HEK293 (cell line): Measurements from ENCODE around the gene CFAP157.
A peak's percentile ranks its signal among the peaks of the same experiment; 100 is the strongest.

ENCODE experiments used
- CTCF ChIA-PET: fragments of 350-600 bp; formaldehyde crosslinking; extraction: SDS; loops from one replicate; lab custom pipeline; 2021; ENCODE audit warnings: antibody characterized with exemption; lab: Yijun Ruan, JAX
- POLR2A ChIA-PET: fragments of 300-600 bp; formaldehyde crosslinking; extraction: SDS; loops from one replicate; lab custom pipeline; 2020; ENCODE audit warnings: antibody characterized with exemption, inconsistent platforms; lab: Yijun Ruan, JAX
- H3K27ac ChIP-seq: fragments of 200-500 bp; sonication (Bioruptor generic); 2 replicates; pipeline ENCODE4 v1.5.1; 2014; ENCODE audit warnings: low read depth, low read length, control low read depth, inconsistent platforms; ENCODE audit errors: extremely low read depth
- H3K36me3 ChIP-seq, 2 experiments: fragments of 200-500 bp in 1 of 2; sonication (Bioruptor generic) in 1 of 2; 1 replicate in 1 of 2; 2 replicates in 1 of 2; pipeline ENCODE4 v1.5.1; 2014 to 2017; ENCODE audit warnings: inconsistent platforms in 2 of 2, low read length in 2 of 2; ENCODE audit not compliant: control insufficient read depth in 2 of 2, insufficient read depth in 1 of 2
- H3K4me1 ChIP-seq: fragments of 200-500 bp; sonication (Bioruptor generic); 2 replicates; pipeline ENCODE4 v1.5.1; 2014; ENCODE audit warnings: mild to moderate bottlenecking, low read length, inconsistent platforms; ENCODE audit not compliant: control insufficient read depth, insufficient read depth
- H3K4me3 ChIP-seq: 2 replicates; pipeline ENCODE4 v1.5.1; 2011; ENCODE audit warnings: low read depth, mild to moderate bottlenecking, control low read depth, low read length, moderate library complexity
- H3K9me3 ChIP-seq: fragments of 200-500 bp; sonication (Bioruptor generic); 2 replicates; pipeline ENCODE4 v1.5.1; 2014; ENCODE audit warnings: low read depth, low read length, inconsistent platforms; ENCODE audit not compliant: control insufficient read depth, insufficient read depth
- GLIS2 ChIP-seq: fragments of 450-650 bp; formaldehyde crosslinking; IDR thresholded peaks from 2 replicates; pipeline ENCODE4 v1.5.1; 2016; ENCODE audit warnings: missing biosample characterization, missing genetic modification characterization
- HIC1 ChIP-seq: fragments of 450-650 bp; formaldehyde crosslinking; IDR thresholded peaks from 2 replicates; pipeline ENCODE4 v1.5.1; 2016; ENCODE audit warnings: missing biosample characterization, missing genetic modification characterization
- INSM2 ChIP-seq: fragments of 450-650 bp; formaldehyde crosslinking; IDR thresholded peaks from 2 replicates; pipeline ENCODE4 v1.5.1; 2016; ENCODE audit warnings: missing biosample characterization, missing genetic modification characterization
- MZF1 ChIP-seq: fragments of 450-650 bp; formaldehyde crosslinking; IDR thresholded peaks from 2 replicates; pipeline ENCODE4 v1.5.1; 2017; ENCODE audit warnings: missing biosample characterization, missing genetic modification characterization, borderline replicate concordance
- ZNF140 ChIP-seq: fragments of 450-650 bp; formaldehyde crosslinking; IDR thresholded peaks from 2 replicates; pipeline ENCODE4 v1.5.1; 2016; ENCODE audit warnings: missing biosample characterization, missing genetic modification characterization
- ZNF175 ChIP-seq: fragments of 450-650 bp; formaldehyde crosslinking; IDR thresholded peaks from 2 replicates; pipeline ENCODE4 v1.5.1; 2016; ENCODE audit warnings: missing biosample characterization, missing genetic modification characterization
- ZNF26 ChIP-seq: fragments of 450-650 bp; formaldehyde crosslinking; IDR thresholded peaks from 2 replicates; pipeline ENCODE4 v1.5.1; 2016; ENCODE audit warnings: missing biosample characterization, missing genetic modification characterization
- ZNF292 ChIP-seq: fragments of 450-650 bp; formaldehyde crosslinking; IDR thresholded peaks from 2 replicates; pipeline ENCODE4 v1.5.1; 2016; ENCODE audit warnings: low read depth, missing biosample characterization, missing genetic modification characterization, borderline replicate concordance
- ZNF394 ChIP-seq: fragments of 450-650 bp; formaldehyde crosslinking; IDR thresholded peaks from 2 replicates; pipeline ENCODE4 v1.5.1; 2016; ENCODE audit warnings: missing biosample characterization, missing genetic modification characterization, mild to moderate bottlenecking, moderate library complexity, borderline replicate concordance
- ZNF416 ChIP-seq: fragments of 450-650 bp; formaldehyde crosslinking; IDR thresholded peaks from 2 replicates; pipeline ENCODE4 v1.5.1; 2016; ENCODE audit warnings: missing biosample characterization, missing genetic modification characterization
- ZNF473 ChIP-seq: fragments of 450-650 bp; formaldehyde crosslinking; IDR thresholded peaks from 2 replicates; pipeline ENCODE4 v1.5.1; 2017; ENCODE audit warnings: missing biosample characterization, missing genetic modification characterization
- ZNF488 ChIP-seq: fragments of 450-650 bp; formaldehyde crosslinking; IDR thresholded peaks from 2 replicates; pipeline ENCODE4 v1.5.1; 2016; ENCODE audit warnings: missing biosample characterization, missing genetic modification characterization
- ZNF677 ChIP-seq: fragments of 450-650 bp; IDR thresholded peaks from 2 replicates; pipeline ENCODE4 v1.5.0; 2018; ENCODE audit warnings: missing biosample characterization, mild to moderate bottlenecking, missing genetic modification characterization, moderate library complexity
- ZNF830 ChIP-seq: fragments of 450-650 bp; IDR thresholded peaks from 2 replicates; pipeline ENCODE4 v1.5.0; 2018; ENCODE audit warnings: missing biosample characterization, missing genetic modification characterization, low read depth, mild to moderate bottlenecking, moderate library complexity
- ZNF843 ChIP-seq: fragments of 450-650 bp; formaldehyde crosslinking; IDR thresholded peaks from 2 replicates; pipeline ENCODE4 v1.5.1; 2016; ENCODE audit warnings: missing biosample characterization, missing genetic modification characterization

Gene CFAP157

GRCh38 chr9:127712867-127713266 is 6.1 kb downstream of the CFAP157 start:
- no peak overlapping the region for H3K27ac ChIP-seq
- H3K4me1 ChIP-seq = no peaks in the 10 kb centered on the region
- ChIA-PET CTCF (interaction anchor here (0.8 to 1.6 kb wide), 3 partner anchors 22 to 86 kb away, joined by 3 to 5 read pairs (median 3); partner anchors contain the start of gene TOR2A), POLR2A (no interaction called here)
- no peaks in the 10 kb centered on the region for H3K9me3 ChIP-seq
- H3K4me3 ChIP-seq = no peak overlapping the region
- H3K36me3 ChIP-seq = no peaks in the 10 kb centered on the region
- TF ChIP-seq ZNF394 (tag by site-specific recombination) (no peak), ZNF677 (no peak), ZNF473 (tag by site-specific recombination) (no peak), ZNF416 (no peak), ZNF140 (tag by site-specific recombination) (no peak), ZNF488 (no peak), ZNF292 (tag by site-specific recombination) (no peak), ZNF830 (no peak), MZF1 (tag by site-specific recombination) (no peak), HIC1 (tag by site-specific recombination) (no peak), ZNF843 (tag by site-specific recombination) (no peak), ZNF26 (no peak), ZNF175 (tag by site-specific recombination) (no peak)

GRCh38 chr9:127714020-127714750 is 7.4 kb downstream of the CFAP157 start:
- ChIA-PET CTCF (interaction anchor here (0.6 to 1.6 kb wide), 3 partner anchors 156 to 224 kb away, joined by 3 to 4 read pairs (median 3); no protein-coding TSS in a partner anchor), POLR2A (interaction anchor here (0.7 to 2.7 kb wide), 3 partner anchors 8 to 17 kb away, joined by 3 to 8 read pairs (median 4); partner anchors contain the start of gene CFAP157)
- Histone ChIP-seq H3K27ac (no peak overlapping the region), H3K4me3 (peak overlapping the region; percentile 79), H3K9me3 (no peaks in the 10 kb centered on the region), H3K36me3 (no peaks in the 10 kb centered on the region), H3K4me1 (no peaks in the 10 kb centered on the region)
- peak; percentile 52; the same call in 1 of the 2 replicates for TF ChIP-seq GLIS2
- no peak for TF ChIP-seq INSM2 (tag by site-specific recombination)
